Left kidney (tissue), 2 donors: ENCODE measurements around the gene NHERF2. TPM values are rescaled to one million over a fixed set of nuclear protein-coding genes. Genes with fewer than 3 reads are reported as not detected.
"Not testable (repeated sequence)": the region's sequence is repeated elsewhere in the genome, so short reads cannot be mapped to it uniquely, and the experiment has no call there.

Experiments used
- DNase-seq: peaks from one replicate; pipeline ENCODE4 v3.0.0-alpha.2; 2013
- polyA plus RNA-seq: library from polyadenylated mRNA; unstranded; fragments of 120-200 nt; gene quantifications from one replicate; pipeline ENCODE4 v1.2.1, GENCODE V29; 2013; ENCODE audit not compliant: insufficient read length

NHERF2 gene
- polyA plus RNA-seq, 1 donor: 82.9 TPM

DNA sequence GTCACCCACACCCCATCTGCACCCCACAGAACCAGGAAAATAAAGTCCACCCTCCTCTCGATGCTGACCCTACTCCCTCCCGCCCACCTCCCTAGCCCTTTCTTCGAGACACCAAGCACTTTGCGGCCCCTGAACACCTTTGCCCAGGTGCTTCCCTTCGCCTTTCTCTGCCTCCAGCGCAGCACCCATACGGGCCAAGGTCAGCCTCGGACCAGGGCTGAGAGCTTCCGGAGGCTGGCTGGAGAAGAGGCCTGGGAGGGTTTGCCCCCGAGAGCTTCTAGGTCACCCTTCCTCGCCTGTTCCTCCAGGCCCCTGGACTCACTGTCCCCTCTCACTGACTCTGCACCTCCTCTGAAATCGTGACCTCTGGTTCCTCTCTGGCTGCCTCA lies 2.7 kb upstream of the NHERF2 start:
- no peak for DNase-seq

DNA sequence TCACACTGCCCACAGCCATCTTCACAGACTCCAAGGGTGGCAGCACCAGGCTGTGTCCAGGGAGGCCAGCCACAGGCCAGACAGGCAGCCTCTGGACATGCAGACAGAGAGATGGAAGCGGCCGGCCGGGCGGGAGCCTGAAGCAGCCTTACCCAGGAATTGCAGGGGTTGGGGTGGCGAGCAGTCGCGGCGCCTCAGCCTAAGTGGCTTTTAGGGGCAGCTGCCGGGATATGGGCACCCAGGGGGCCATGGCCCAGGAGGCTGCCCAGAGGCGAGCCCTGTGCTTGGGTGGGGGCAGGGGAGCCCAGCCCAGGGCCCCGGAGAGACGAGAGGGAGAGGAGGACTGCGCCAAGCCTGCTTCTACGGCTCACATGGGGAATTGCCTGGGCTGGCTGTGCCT lies 1.5 kb upstream of the NHERF2 start:
- no peak for DNase-seq

GRCh38 chr16:2025878-2026460 lies 733 bp upstream of the NHERF2 start:
- no peak for DNase-seq

DNA sequence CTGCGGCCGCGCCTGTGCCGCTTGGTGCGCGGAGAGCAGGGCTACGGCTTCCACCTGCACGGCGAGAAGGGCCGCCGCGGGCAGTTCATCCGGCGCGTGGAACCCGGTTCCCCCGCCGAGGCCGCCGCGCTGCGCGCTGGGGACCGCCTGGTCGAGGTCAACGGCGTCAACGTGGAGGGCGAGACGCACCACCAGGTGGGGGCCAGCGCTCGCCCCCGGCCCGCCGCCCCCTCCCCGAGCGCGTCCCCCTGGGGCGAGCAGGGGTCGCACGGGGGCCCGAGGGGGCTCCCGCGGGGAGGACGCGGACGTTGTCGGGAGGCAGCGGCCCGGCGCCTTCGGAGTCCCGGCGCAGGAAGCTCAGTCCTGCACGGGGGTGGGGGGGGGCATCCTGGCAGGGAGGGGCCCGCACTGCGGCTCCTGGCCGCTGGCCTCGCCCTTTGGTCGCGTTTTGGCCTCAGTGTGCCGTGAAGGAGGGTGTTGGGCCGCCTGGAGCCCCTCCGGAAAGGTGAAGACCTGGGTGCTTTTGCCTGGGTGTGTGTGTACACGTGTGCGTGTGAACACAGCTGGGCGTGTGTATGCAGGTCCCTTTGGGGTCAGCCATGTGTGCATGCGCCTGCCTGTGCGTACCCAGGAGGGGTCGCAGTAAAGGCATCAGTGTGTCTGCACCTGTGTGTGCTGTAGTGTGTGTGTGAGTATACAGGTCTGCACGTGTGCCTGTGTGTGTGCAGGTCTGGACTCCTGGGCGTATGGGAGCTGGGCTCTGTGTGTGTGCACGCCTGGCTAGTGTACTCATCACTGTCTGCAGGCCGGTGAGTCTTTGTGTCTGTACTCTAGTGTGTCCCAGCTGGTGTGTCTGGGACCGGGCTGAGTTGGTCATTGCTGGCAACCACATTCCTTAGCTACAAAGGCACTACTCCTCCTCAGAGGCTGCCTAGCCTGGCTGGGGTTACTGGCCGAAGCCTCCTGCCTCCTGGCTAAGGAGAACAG lies 615 bp downstream of the NHERF2 start:
- no peak for DNase-seq

DNA sequence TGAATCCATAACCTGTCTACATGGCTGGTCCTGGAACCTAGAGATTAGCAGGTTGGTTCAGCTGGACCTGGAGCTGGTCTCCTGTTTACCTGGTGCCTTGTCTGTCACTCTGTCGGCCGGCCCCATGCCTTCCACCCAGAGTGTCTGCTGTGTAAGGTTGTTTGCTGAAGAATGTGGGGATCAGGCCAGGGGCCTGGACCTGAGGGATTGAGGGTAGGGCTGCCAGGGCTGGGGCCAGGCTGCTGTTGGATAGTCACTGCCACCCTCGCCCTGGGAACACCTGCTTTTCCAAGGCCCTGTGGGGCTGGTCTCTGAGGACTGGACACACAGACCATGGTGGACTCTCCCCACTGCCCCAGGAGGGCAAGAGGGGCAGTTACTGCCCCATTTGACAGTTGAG lies 1.4 kb downstream of the NHERF2 start:
- no peak for DNase-seq

DNA sequence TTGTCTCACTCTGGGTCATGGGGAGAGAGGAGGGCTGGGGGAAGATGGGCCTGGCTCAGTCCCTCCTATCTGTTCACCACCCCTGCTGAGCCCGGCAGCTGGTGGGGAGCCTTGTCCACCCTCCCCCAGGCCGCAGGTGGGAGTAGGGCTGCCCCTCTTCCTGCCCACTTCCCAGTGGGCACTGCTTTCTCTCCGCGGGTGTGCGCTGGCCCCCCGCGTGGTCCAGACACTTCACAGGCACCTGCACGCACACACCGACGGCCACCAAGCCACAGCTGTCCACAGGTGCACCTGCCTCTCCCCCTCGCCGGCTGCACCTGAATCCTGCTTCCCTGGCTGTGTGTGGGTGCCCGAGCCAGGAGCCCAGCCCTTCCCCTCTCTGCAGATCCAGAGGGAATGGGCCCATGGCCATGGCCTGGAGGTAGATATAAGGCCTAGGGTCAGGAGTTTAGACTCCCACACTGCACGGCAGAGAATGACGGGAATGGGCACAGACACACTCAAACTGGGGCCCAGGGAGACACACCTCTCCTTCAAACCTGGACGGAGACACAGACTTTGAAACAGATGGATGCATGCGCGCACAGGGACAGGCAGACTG lies 2.0 kb downstream of the NHERF2 start:
- DNase-seq: no peak

DNA sequence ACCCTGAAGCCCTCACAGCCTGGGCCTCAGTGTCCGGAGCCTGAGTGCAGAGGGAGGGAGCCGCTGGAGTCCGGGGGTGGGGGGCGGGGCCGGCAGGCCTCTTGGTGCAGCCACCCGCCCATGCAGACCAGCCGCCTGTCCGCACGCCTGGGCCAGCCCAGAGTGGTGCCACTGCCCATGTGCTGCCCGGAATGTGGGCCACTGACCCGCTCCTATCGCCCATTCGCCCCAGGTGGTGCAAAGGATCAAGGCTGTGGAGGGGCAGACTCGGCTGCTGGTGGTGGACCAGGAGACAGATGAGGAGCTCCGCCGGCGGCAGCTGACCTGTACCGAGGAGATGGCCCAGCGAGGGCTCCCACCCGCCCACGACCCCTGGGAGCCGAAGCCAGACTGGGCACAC lies 2.6 kb downstream of the NHERF2 start:
- no peak for DNase-seq

- no peak for DNase-seq
Measured at GRCh38 chr16:2030036-2030435, 3.3 kb downstream of the NHERF2 start.

- no peak for DNase-seq
Measured at GRCh38 chr16:2031081-2031577, 4.4 kb downstream of the NHERF2 start.

- DNase-seq: no peak
Measured at GRCh38 chr16:2032285-2033056, 5.8 kb downstream of the NHERF2 start.

DNA sequence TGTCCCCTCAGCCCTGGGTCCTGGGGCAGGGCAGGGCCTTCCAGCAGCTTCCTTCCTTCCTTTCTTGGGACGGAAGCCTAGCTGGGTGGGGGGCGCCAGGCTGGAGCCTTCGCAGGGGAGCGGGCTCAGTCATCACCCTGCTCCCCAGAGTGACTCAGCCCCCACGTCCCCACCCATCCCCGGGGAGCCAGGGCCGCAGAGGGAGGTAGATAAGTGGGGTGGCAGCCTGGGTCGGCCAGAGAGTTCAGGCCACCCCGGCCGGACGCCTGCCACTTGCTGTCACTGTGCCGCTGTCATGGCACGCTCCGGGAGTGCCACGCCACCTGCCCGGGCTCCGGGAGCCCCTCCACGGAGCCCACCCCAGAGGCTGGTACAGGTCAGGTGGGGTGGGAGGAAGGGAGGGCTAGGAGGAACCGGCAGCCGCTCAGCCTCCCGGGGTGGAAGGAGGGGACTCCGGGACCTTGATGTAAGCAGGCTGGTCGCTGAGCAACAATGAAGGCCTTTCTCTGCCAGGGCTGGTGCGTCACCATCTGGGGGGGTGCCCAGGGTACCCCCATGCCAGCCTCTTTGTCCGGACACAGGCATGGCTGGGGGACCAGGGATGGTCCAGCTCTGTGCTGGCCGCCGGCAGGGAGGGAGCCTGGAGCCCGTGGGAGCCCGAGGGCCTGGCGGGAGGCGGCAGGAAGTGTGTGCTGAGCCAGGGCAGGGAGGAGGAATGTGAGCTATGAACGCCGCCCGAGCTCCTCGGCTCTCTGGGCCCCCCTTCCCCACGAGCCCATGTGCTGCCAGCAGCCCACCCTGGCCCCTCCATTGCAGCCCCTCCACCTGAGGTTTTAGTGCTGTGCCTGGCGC lies 6.6 kb downstream of the NHERF2 start:
- DNase-seq: peak; percentile 59

GRCh38 chr16:2033909-2034695 lies 7.4 kb downstream of the NHERF2 start:
- DNase-seq: not testable (repeated sequence)

DNA sequence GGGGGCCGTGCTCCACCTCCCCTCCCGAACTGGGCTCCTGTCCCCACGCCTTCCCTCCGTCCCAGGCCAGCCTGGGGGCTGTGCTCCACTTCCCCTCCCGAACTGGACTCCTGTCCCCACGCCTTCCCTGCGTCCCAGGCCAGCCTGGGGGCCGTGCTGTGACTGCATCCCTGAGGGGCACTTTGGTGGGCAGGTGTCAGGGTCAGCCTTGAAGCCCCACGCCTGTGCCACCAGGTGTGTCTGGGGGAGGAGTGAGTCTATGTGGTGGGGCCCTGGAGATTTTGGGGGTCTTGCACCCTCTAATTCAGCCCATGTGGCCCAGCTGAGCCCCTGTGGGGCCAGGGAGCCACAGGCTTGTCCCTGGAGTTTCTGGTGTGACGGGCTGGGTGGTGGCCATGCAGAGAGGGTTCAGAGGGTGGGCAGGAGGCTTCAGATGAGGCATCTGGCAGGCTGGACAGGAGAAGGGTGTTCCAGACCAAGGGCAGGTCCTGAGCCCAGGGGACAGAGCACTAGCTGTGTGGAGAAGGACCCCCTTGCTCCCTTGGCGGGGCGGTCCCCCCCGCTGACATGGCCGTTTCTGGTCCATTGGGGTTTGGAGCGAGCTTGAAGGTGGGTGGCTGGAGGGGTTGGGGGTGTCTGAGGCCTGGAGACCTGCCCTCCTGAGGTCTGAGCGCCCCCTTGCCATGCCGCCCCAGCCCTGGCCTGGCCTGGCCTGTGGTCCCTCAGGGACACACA lies 8.2 kb downstream of the NHERF2 start:
- no peak for DNase-seq

DNA sequence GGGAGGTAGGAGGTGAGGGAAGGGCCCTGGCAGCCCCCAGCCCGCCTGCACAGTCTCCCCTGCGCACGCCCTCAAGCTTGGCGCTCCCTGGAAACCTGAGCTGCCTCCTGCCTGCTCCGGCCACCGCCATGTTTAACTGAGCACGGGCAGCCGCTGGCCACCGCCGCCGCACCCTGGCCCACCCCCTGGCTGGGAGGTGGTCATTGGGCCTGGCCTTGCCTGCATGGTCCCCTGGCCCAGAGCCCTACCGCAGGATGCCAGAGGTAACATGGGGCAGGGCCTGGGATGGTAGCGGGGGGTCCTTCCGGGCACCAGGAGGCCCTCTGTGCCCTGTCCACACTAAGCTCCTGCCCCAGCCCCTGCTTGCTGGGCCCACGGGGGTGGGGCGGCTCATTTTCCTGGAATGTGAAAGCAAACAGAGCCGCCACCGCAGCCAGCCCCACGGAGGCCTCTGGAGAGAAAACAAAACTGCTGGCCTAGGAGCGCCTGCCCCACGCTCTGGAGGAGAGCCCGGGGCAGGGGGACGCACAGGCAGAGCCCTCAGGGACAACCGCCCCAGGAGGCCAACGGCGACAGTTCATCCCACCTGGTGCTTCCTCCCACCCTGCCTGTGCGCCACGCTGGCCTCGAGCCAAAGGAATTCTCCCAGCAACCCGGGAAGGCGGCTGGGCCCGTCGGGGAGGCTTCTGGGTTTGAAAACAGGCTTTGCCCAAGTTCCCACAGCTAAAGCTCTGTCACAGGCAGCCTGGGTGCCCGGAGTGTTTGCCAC lies 8.9 kb downstream of the NHERF2 start:
- DNase-seq: no peak

DNA sequence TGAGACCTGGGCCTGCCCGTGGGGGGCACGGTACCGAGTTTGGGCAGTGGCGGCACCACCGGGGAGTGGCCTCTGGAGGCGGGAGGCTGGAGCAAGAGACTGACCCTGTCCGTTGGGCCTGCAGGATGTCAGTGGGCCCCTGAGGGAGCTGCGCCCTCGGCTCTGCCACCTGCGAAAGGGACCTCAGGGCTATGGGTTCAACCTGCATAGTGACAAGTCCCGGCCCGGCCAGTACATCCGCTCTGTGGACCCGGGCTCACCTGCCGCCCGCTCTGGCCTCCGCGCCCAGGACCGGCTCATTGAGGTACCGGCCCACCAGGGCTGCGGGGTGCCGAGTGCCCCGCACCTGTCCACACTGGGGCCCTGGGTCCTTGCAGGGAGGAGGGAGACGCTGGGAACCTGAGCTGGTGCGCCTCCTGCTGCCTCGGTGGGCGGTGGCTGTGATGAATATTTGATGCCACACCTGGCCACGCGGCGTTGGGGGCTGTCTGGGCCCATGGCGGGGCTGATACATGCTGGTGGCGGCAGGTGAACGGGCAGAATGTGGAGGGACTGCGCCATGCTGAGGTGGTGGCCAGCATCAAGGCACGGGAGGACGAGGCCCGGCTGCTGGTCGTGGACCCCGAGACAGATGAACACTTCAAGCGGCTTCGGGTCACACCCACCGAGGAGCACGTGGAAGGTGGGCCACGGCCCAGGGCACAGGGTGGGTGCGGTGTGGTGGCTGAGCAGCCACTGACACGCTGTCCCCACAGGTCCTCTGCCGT lies 9.7 kb downstream of the NHERF2 start:
- DNase-seq: no peak

DNA sequence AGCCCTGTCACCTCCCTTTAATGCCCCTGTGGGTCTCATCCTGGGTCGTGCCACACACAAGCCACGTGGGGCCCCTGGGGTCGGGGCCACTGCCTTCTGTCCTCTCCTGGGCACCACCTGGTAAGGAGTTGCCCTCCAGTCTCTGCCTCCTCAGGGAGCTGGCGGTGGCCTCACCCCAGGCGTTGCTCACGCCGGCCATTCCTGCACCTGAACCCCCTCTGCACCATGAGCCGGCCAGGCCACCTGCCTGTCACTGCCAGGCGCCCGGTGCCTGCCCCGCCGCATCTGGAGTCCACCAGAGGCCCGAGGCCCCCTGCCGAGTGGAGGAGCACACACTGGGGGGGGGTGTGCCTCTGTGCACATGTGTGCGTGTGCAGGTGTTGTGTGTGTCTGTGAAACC lies 10.4 kb downstream of the NHERF2 start:
- DNase-seq: no peak

GRCh38 chr16:2037647-2038381 lies 11.1 kb downstream of the NHERF2 start:
- DNase-seq: no peak
